OCI-LY3 (cell line): ENCODE results near the gene C11orf21.

ENCODE experiments used
- EZH2phosphoT487 ChIP-seq: fragments of 200-600 bp; shearing (Covaris generic); IDR thresholded peaks from 2 replicates; pipeline ENCODE4 v1.6.1; 2018; ENCODE audit warnings: antibody characterized with exemption, mixed run types, low read depth
- TF ChIP-seq, protein P1 (sequence below): fragments of 200-600, 300-600 bp; sonication (generic); IDR thresholded peaks from 2 replicates; pipeline ENCODE4 v1.5.1; 2014; ENCODE audit warnings: antibody characterized with exemption, low read length, low read depth

DNA sequence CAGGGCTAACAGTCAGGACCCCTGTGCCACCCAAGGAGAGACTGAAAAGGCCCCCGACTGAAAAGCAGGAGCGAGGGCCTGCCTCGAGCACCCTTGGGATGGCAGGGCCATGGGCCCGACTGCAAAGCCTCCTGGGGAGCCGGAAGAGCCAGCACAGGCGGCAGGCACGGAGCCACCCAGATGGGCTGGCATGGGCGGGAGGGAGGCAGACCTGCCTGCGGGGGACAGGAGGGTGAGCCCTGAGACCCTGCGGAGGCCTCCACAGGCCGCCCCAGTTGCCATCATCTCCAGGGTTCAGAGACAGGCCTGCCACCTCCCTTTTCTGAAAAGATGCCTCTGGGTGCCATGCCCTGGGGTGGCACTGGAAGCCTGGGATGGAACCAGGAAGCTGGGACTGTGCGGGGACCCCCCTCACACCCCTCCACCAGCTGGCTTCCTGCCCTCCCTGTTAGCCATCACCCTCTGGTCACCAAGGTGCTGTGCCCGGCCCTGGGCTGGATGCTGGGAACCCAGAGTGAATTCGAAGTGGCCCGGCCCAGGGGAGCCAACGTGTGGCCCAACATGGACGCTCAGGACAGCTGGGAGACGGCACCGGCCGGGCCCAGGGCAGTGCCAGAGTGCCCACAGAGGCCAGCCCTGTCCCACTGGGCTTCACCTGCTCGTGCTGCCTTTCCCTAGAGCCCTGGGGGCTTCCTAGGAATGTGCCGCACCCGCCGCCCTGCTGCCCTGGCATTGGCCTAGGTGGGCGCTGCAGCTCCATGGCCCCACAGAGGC, 13.9 kb upstream of the C11orf21 start:
- TF ChIP-seq, protein P1, sequence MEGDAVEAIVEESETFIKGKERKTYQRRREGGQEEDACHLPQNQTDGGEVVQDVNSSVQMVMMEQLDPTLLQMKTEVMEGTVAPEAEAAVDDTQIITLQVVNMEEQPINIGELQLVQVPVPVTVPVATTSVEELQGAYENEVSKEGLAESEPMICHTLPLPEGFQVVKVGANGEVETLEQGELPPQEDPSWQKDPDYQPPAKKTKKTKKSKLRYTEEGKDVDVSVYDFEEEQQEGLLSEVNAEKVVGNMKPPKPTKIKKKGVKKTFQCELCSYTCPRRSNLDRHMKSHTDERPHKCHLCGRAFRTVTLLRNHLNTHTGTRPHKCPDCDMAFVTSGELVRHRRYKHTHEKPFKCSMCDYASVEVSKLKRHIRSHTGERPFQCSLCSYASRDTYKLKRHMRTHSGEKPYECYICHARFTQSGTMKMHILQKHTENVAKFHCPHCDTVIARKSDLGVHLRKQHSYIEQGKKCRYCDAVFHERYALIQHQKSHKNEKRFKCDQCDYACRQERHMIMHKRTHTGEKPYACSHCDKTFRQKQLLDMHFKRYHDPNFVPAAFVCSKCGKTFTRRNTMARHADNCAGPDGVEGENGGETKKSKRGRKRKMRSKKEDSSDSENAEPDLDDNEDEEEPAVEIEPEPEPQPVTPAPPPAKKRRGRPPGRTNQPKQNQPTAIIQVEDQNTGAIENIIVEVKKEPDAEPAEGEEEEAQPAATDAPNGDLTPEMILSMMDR = no peak
- no peak for TF ChIP-seq EZH2phosphoT487
